Activated CD4-positive, alpha-beta T cell treated with anti-CD3 and anti-CD28 coated beads, Interleukin-2, amount 50 U/mL, for 48 hours (primary cell): ENCODE data around the gene FKBP2.

Experiments used
- DNase-seq, 2 experiments: peaks; one replicate each; pipeline ENCODE4 v3.0.0-alpha.2; 2020

FKBP2 gene

DNA sequence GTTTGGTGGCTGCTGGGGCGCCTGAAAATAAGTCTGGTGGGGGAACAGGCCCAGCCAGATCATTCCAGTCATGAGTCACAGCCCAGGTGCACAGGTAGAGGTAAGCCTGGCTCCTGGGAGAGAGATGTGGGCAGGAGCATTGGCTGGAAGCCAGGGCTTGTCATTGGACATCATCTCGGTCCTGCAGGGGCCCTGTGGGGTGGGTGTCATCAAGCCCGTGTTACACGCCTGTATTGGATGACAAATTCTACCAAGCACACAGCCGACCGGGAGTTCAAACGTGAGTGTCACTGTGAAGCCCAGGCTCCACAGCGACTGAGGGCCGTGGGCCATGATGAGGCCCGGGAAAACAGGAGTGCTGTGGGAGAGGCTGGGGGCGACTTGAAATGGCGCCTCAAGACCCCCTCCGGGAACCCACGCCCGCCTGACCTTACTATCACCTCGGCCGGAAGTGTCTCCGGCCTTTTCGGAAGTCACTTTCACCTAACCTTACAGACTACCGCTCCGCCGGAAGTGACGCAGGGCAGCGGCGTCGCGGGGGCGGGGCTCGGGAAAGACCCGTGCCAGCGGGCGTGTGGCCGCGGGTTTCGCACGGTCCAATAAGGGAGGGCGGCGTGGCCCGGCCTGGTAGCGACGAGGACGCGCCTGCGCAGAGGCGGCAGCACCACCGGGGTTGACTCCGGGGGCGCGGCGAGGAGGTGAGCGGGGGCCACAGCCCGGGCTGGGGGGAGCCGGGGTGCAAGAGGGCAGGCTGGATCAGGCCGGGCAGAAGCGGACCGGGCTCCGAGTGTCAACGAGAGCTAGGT lies at the start of gene FKBP2:
FKBP2 (plus strand) TSS at position 661 of the 806 bp plus-strand sequence. CDS start 1,293 bp downstream, outside the sequence.
- DNase-seq, result peak; percentile 96 to 97

DNA sequence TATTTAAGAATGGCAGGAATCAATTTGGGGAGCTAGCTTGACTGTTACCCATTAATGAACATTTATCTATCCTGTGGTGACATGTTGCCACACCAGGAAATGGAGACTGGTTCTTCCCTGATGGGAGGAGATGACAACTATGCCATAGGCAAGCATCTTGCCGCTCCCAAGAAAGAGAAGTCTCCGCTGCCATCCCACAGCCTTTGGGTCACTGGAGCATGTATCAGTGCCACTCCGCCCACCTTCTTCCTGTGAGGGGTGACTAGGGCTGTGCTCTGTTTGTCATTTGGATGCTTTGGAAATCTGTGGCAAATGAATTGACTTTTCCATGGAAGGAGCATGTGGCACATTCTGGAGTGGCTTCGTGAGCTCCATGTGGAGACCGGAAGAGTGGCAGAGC lies 48.5 kb upstream of the FKBP2 start:
- no peak for DNase-seq

DNA sequence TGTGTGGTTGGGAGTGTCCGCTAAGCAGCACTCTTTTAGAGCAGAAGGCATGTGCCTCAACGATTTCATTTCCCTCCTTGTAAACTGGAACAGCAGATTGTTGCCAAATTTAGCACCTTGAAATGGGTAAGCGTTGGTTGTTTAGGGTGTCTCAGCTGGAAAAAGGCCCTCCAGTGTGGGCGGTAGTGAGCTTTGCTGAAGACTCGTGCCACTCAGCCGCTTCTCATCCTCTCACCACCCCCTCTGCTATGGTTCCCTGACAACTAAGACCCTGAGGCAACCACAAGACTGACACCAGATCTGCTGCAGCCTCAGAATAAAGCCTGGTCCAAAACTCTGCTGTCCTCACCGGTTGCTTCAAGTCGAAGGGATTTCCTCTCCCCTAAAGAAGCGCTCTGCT lies 44.3 kb upstream of the FKBP2 start:
- no peak for DNase-seq

DNA sequence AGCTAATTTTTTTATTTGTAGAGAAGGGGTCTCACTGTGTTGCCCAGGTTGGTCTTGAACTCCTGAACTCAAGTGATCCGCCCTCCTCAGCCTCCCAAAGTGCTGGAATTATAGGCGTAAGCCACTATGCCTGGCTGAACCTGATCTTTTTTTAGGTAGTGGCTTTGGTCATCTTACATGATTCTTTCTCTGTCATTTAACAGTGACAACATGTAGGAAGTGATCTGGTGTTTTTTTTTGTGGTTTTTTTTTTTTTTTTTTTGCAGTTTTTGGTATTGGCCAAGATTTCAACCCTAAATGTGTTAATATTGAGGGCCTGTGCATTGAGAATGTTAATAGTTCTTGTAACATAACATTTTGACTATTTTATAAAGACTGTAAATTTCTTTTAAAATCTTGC lies 42.4 kb upstream of the FKBP2 start:
- DNase-seq, result no peak

DNA sequence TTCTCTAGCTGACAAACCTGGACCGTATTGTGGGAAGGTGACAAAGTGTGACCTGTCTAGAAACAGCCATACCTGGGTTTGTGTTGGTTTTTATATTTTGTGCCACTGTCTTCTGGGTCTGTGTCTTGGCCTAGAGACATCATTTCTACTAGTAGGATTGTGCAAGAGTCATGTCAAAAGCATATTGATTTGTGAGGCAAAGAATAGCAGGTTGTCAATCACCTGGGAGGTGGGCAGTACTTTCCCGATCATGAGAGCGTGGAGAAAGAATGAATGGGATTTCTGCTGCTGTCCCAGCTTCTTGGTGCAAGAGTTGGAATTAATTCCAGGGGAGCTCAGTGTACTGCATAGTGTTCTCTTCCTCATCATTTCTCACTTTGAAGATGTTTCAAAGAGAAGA lies 39.4 kb upstream of the FKBP2 start:
- DNase-seq, result no peak

DNA sequence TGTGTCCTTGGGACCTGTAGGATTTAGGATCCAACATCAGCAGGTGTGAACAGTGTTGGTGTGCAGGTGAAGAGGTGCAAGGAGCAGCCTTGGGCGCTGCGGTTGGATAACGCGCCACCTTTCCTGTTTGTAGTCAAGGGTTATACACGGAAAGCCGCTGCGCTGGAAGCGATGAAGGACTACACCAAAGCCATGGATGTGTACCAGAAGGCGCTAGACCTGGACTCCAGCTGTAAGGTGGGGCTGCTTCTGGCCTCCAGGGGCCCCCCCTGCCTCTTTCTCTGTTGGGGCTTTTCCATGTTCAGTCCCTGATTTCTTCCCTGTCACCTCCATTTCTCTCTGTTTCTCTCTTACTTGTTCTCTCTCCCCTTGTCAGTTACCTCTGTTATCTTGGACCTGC lies 37.9 kb upstream of the FKBP2 start:
- no peak for DNase-seq

DNA sequence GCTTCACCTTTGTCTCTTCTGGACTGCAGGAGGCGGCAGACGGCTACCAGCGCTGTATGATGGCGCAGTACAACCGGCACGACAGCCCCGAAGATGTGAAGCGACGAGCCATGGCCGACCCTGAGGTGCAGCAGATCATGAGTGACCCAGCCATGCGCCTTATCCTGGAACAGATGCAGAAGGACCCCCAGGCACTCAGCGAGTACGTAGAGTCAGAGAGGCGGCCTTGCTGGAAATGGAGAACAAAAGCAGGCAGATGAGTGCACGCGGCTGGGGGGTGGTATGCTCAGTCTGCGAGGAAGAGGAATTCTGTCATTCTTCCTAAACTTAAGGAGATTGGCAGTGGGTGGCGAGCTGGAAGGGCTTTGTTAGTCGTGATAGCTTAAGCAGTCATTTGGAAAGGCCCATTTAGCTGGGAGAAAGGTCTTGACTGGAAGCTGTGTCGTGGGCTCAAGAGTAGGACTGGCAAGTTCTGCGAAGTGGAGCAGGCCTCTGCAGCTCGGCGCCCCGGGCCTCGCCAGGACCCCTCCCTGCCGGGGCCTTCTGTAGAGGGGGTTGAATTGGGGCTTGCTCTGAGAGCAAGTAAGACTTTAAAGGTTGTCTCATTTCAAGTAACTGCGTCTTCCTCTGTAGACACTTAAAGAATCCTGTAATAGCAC lies 37.3 kb upstream of the FKBP2 start:
- no peak for DNase-seq

DNA sequence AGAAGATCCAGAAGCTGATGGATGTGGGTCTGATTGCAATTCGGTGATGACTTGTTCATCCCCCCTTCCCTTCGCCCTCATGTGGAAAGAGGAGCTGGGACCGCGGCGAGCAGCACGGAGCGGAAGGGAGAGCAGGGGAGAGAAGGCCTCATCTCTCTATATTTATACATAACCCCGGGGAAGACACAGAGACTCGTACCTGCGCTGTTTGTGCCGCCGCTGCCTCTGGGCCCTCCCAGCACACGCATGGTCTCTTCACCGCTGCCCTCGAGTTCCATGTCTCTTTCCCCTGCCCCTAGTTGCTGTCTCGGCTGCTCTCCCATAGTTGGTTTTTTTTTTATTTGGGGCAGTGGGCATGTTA lies 36.8 kb upstream of the FKBP2 start:
- DNase-seq, result no peak

DNA sequence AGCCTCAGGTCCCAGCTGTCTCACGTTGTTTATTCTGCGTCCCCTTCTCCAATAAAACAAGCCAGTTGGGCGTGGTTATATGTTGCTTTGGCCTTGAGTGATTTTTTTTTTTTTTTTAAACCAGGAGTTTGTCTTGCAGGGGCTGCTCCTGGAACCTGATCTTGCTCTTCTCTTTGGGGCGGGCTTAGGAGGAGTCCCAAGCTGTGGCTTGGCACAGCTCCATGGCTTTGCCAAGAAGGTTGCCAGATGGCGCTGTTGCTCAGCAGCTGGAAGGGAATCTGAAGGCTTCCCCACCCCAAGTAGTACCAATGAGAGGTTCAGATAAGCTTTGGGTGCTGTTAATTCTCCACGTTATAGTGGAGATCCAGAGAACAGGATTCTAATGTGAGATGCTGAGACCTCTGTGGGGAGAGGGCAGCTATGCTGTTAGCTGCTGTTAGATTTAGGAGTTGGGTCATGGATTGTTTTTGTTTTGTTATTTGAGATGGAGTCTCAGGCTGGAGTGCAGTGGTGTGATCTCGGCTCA lies 36.4 kb upstream of the FKBP2 start:
- peak; percentile 80 to 84 for DNase-seq

DNA sequence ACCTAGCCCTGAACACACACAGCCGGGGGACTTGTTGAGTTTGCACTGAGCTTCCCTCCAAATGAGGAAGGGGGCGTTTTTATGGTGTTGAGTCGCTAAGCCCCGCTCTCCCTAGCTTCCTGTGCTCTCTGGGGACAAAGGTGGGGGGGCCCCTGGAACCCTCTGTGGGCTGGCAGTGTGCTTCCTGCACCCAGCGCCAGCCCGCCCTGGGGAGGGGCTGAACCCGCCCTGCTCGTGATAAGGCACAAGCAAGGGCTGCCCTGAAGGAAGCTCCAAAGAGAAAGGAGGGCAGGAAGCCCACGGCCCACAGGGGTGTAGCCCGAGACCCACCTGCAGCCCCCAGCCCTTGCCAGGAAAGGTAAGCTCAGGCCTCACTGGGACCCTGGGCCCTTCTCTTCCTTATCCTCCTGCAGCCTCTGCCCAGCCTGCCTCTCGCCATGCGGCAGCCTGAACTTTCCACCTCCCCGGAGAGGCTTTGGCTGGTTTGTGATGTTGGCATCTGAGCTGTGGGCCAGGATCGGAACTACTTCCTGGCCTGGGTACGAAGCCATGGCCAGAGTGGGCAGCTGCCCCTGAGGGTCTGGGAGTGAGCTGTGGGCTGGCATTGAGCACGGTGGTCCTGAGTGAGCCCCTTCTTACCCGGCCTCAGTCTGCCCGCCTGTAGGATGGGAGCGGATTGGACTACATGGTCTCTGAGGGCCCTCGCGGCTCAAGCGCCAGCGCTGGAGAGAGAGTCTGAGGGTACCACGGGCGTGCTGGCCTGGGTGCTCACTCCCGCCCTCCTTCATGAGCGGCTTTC lies 34.2 kb upstream of the FKBP2 start, which contains the start of gene FERMT3:
FERMT3 (plus strand) TSS at position 265 of the 799 bp plus-strand sequence. CDS start 644 bp downstream, outside the sequence.
- DNase-seq, result peak; percentile 85 to 88

DNA sequence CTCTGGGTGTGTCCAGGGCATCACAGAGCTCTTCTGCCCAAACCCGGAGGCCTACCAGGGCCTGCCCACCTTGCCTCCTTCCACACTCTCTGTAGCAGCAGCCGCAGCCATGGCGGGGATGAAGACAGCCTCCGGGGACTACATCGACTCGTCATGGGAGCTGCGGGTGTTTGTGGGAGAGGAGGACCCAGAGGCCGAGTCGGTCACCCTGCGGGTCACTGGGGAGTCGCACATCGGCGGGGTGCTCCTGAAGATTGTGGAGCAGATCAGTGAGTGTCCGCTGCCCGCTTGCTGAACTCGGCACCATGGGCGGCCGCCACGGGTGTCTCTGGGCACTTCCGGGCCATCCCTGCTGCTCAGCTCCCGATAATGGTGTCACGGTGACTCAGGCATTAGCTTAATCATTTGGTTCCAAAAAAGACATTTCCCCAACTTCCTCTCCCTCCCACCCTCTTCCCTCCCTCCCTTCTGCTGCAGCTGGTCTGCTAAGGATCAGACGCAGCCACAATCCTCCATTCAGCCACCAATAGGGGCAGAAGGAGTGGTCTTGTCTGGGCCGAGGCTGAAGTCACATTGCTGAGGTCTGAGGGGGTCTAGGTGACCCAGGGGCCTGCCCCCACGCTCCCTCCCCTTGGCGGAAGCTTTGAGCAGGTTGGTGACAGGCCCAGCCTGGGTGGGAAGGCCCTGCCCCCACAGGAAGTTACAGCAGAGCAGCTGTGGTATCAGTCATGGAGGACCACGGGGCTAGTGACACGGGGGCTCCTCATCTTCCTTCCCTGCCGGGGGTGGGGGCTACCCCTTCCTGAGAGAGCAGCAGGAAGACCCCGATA lies 33.4 kb upstream of the FKBP2 start:
- peak; percentile 84 to 88 for DNase-seq

DNA sequence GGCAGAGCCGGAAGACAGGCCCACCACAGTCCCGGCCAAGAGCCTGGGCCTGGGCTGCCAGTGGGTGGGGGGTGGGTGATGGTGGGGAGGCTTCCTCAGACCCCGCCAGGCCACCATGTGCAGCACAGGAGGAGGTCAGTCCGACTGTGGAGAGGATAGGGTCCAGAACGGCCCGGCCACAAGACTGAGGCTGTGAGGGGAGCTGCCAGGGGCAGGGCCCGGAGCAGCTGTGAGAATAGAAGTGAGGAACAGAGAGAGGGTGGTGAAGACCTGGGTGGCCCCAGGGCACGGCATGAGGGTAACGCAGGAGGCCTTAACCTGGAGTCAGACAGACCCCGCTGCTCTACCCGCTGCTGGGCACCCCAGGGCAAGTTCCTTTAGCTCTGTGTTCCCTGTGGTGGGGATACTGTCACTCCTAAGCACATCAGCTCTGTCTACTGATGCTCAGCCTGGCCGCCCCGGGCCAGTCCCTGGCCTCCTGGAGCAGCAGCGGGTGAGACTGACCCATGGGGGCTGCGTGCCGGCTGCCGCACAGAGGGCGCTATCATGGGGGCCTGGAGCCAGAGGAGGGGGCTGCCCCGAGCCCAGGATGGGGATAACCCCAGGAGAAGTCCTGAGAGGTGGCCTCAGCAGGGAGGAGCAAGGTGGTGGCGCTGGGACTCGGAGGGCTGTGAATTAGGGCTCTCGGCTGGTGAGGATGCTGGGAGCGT lies 32.7 kb upstream of the FKBP2 start:
- DNase-seq, result no peak

DNA sequence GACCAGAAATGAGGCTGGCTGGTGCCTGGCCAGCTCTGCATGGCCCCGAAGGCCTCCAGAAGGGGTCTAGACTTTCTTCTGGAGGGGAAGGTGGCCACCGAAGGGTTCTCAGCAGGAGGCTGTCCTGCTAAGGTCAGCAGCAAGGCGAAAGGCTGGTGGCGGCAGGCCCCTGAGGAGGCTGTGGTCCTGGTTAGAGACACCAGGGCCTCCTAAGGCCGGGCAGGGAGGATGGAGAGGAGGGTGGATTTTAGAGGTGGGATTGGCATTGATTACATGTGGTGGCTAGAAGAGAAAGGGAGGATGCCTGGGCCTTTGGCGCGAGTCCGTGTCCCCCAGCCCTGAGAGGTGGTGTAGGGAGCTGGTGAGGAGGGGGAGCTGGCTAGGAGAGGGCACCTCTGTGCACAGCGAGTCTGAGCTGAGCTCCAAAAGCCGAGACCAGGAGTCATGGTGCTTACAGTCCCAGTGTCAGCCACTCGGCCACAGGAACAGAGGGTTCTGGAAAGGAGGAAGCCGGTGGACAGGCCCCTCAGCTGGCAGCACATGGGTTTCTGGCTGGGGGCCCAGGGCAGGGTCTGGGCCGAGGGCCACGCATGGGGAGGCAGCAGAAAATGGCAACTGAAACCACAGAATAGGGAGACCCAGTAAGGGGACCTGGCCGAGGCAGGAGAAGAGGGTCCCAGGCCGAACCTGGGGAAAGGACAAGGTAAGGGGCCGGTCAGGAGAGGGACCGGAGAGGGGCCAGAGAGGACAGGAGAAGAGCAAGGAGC lies 31.9 kb upstream of the FKBP2 start:
- no peak for DNase-seq

DNA sequence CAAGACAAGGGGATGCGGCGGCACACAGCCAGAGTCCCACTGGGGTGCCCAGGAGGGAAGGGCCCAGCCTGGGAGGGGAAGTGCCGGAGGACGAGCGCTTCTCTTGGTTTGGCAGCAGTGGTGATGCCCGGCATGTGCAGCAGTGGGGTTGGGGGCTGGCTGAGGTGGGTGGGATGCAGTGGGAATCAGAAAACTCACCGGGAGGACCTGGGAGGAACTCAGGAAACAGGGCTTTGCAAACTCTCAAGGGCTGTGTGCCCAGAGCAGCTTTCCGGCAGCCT lies 31.4 kb upstream of the FKBP2 start:
- DNase-seq, result no peak

DNA sequence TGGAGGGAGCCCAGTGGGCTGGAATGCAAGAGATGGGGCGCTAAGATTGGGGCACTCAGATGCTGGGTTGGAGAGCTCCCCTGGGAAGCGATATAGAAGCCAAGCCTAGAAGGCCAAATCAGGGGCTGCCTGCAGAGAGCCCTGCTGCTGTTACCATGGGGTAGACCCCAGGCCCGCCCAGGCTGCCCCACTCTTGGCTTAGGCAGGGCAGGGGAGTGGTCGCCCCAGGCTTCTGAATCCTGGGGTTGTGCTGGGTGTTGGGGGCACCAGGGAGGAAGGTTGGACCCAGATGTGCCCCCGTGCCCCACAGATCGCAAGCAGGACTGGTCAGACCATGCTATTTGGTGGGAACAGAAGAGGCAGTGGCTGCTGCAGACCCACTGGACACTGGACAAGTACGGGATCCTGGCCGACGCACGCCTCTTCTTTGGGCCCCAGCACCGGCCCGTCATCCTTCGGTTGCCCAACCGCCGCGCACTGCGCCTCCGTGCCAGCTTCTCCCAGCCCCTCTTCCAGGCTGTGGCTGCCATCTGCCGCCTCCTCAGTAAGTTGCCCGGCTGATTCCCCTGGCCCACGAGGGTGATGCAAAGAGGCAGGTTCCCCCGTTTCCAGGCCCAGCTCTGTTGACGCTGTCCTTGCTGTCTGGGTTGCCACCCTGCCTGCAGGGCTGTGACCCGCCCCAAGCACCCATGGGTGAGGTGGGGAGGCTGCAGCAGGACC lies 30.4 kb upstream of the FKBP2 start:
- no peak for DNase-seq

DNA sequence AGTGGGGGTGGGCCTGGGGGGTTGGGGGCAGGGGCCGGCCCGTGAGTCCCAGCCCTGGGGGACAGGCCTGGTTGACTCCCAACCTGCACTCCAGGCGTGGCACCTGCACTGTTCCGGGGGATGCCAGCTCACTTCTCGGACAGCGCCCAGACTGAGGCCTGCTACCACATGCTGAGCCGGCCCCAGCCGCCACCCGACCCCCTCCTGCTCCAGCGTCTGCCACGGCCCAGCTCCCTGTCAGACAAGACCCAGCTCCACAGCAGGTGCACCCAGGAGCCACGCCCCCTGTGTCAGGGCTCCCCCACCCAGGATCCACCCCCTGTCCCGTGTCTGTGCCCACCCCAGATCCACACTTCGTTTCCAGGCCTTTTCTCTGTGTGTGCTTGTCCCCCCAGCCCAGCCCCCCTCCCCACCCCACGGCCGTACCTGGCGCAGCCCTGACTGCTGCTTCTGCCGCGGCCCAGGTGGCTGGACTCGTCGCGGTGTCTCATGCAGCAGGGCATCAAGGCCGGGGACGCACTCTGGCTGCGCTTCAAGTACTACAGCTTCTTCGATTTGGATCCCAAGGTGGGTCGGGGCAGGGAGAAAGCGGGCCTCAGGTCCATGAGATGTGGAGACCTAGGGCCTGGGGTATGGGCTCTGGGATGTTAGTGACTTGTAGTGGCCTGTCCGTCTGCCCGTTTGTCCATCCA lies 29.6 kb upstream of the FKBP2 start:
- no peak for DNase-seq

DNA sequence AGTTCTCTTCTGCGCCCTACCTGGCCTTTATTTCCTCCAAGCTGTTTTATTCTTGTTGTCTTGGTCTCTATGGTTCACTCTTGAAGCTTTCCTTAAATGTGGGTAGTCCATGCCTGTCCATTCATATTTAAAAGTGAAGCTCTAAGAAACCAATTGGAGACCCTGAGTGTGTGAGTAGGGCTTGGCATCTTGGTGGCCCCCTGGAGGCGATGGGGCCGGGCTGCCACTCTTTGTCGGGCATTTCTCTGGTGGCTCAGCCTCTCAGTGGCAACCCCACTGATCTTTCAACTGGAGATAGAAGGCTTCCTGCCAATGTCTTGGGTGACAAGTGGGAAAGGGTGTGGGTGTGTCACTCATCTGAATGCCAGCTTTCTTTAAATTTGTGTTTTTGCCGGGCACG lies 24.0 kb upstream of the FKBP2 start:
- DNase-seq, result no peak

DNA sequence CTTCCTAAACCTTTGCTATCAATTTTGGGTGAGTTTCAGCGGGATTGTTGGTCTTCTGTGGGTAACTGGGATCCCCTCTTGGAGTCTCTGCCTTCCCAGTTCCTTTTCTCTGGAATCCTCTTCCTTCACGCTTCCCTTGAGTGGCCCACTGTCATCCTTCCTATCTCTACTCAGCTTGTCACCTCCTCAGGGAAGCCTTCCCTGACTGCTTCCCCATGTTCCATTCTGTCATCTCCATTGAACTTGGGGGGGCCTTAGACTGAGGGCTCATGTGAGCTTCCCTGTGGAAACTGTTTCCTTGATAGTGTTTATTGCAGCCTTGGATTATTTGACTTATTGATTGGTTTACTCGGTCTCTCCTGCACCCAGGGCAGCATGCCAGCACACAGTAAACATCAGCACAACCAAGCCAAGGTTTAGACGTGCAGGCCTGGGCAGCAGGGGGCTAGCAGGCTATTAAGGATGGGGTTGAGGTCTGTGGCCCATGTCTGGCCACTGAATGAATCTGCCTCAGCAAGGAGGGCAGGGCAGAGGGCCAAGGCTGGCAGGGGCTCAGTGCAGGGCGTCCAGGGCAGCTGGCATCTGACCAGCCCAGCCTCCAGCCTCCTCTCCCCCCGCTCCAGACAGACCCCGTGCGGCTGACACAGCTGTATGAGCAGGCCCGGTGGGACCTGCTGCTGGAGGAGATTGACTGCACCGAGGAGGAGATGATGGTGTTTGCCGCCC lies 22.1 kb upstream of the FKBP2 start:
- no peak for DNase-seq

DNA sequence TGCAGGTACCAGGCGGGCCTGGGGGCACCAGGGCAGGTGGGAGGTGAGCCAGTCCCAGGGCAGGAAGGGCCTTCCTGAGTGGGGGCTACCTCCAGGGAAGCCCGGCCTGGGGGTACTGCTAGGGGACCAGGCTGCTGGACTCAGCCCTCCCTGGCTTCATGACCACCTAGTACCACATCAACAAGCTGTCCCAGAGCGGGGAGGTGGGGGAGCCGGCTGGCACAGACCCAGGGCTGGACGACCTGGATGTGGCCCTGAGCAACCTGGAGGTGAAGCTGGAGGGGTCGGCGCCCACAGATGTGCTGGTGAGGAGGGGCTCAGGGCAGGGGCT lies 21.6 kb upstream of the FKBP2 start:
- DNase-seq, result no peak
